ENCODE measurements around the gene TXNL1.

The TXNL1 gene

GRCh38 chr18:56652802-56653201 lies 14.4 kb upstream of the TXNL1 start:
- H3K4me1 ChIP-seq (ENCODE audit: insufficient read depth, poor library complexity, severe bottlenecking): no peaks in the 10 kb centered on the region
- no peaks in the 10 kb centered on the region for H3K9me3 ChIP-seq (ENCODE audit: severe bottlenecking)
- no peak overlapping the region for H3K4me3 ChIP-seq (ENCODE audit: severe bottlenecking)
- no peaks in the 10 kb centered on the region for H3K36me3 ChIP-seq (ENCODE audit: low read depth)
- TF ChIP-seq CTCF (IDR thresholded peaks at IDR 0.05; ENCODE audit: poor library complexity, severe bottlenecking): no peak
- DNase-seq (ENCODE audit: low spot score) (no peak), ATAC-seq (ENCODE audit: low read depth) (no peak)
- H3K27me3 ChIP-seq (ENCODE audit: insufficient read depth, poor library complexity, severe bottlenecking): no peaks in the 10 kb centered on the region
- no peak overlapping the region for H3K27ac ChIP-seq (ENCODE audit: poor library complexity, severe bottlenecking)

GRCh38 chr18:56651771-56652092 lies 13.3 kb upstream of the TXNL1 start:
- no peaks in the 10 kb centered on the region for H3K9me3 ChIP-seq (ENCODE audit: severe bottlenecking)
- TF ChIP-seq CTCF (IDR thresholded peaks at IDR 0.05; ENCODE audit: poor library complexity, severe bottlenecking): no peak
- H3K4me3 ChIP-seq (ENCODE audit: severe bottlenecking): peak overlapping the region; percentile 80
- 0 out of 3 replicates have a peak, but pooled peaks have one; percentile 5 for ATAC-seq (ENCODE audit: low read depth)
- H3K27me3 ChIP-seq (ENCODE audit: insufficient read depth, poor library complexity, severe bottlenecking): no peaks in the 10 kb centered on the region
- no peaks in the 10 kb centered on the region for H3K4me1 ChIP-seq (ENCODE audit: insufficient read depth, poor library complexity, severe bottlenecking)
- no peak for DNase-seq (ENCODE audit: low spot score)
- H3K27ac ChIP-seq (ENCODE audit: poor library complexity, severe bottlenecking): peak overlapping the region; percentile 22
- H3K36me3 ChIP-seq (ENCODE audit: low read depth): no peaks in the 10 kb centered on the region

GRCh38 chr18:56650944-56651770 lies 12.8 kb upstream of the TXNL1 start, which contains the start of gene WDR7:
WDR7 (plus strand) TSS chr18:56651359; CDS start chr18:56672516, 21,157 bp downstream.
- Histone ChIP-seq H3K27ac (ENCODE audit: poor library complexity, severe bottlenecking) (peak within 1 kb of the TSS; percentile 22), H3K4me3 (ENCODE audit: severe bottlenecking) (peak within 1 kb of the TSS; percentile 80), H3K27me3 (ENCODE audit: insufficient read depth, poor library complexity, severe bottlenecking) (no peaks in the 10 kb centered on the region), H3K36me3 (ENCODE audit: low read depth) (no peaks in the 10 kb centered on the region), H3K9me3 (ENCODE audit: severe bottlenecking) (no peaks in the 10 kb centered on the region), H3K4me1 (ENCODE audit: insufficient read depth, poor library complexity, severe bottlenecking) (no peaks in the 10 kb centered on the region)
- DNase-seq (ENCODE audit: low spot score) (peak; percentile 94), ATAC-seq (ENCODE audit: low read depth) (peak; percentile 99)
- TF ChIP-seq CTCF (IDR thresholded peaks at IDR 0.05; ENCODE audit: poor library complexity, severe bottlenecking): no peak

GRCh38 chr18:56649996-56650395 lies 11.6 kb upstream of the TXNL1 start:
- Histone ChIP-seq H3K36me3 (ENCODE audit: low read depth) (no peaks in the 10 kb centered on the region), H3K27ac (ENCODE audit: poor library complexity, severe bottlenecking) (no peak overlapping the region), H3K9me3 (ENCODE audit: severe bottlenecking) (no peaks in the 10 kb centered on the region), H3K4me3 (ENCODE audit: severe bottlenecking) (no peak overlapping the region), H3K4me1 (ENCODE audit: insufficient read depth, poor library complexity, severe bottlenecking) (no peaks in the 10 kb centered on the region), H3K27me3 (ENCODE audit: insufficient read depth, poor library complexity, severe bottlenecking) (no peaks in the 10 kb centered on the region)
- TF ChIP-seq CTCF (IDR thresholded peaks at IDR 0.05; ENCODE audit: poor library complexity, severe bottlenecking): no peak
- ATAC-seq (ENCODE audit: low read depth) (no peak), DNase-seq (ENCODE audit: low spot score) (no peak)

Data from RWPE2 (cell line).